Measurements from ENCODE around the gene ITGA5.

ITGA5 gene

GRCh38 chr12:54349036-54349435 is 70.0 kb downstream of the ITGA5 start:
- no peak for DNase-seq
